Ureter (tissue), 1 donor: Measurements from ENCODE around the gene NCK2. TPM values are rescaled to one million over a fixed set of nuclear protein-coding genes. Genes with fewer than 3 reads are reported as not detected.

Source experiments
- DNase-seq: peaks from one replicate; pipeline ENCODE4 v3.0.0-alpha.2; 2020; ENCODE audit warnings: low spot score
- total RNA-seq: library from RNA; stranded (reverse); gene quantifications from one replicate; pipeline ENCODE4 v1.2.4, GENCODE V29; 2023
- donor health status: DM: yes; HTN: yes; CAD: no.

The NCK2 gene
- total RNA-seq, 1 donor from 2014 or later = 40.9 TPM

DNA sequence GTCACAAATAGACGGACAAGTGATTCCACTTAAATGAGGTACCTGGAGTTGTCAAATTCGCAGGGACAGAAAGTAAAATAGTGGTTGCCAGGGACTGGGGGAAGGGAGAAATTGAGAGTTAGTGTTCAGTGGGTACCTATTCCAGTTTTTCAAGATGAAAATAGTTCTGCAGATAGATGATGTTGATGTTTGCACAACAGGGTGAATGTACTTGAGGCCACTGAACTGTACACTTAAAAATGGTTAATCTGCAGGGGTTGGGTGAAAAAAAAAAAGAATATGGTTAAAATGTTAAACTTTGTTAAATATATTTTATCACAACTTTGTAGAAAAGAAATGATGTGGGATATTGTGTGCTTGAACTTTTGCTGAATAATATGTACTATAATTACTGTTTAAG lies 102.3 kb downstream of the NCK2 start:
- no peak for DNase-seq

- DNase-seq = no peak
Measured at GRCh38 chr2:105848367-105848766, 103.7 kb downstream of the NCK2 start.

GRCh38 chr2:105849431-105850179 lies 104.9 kb downstream of the NCK2 start:
- no peak for DNase-seq

- no peak for DNase-seq
Measured at GRCh38 chr2:105852066-105852465, 107.4 kb downstream of the NCK2 start.

DNA sequence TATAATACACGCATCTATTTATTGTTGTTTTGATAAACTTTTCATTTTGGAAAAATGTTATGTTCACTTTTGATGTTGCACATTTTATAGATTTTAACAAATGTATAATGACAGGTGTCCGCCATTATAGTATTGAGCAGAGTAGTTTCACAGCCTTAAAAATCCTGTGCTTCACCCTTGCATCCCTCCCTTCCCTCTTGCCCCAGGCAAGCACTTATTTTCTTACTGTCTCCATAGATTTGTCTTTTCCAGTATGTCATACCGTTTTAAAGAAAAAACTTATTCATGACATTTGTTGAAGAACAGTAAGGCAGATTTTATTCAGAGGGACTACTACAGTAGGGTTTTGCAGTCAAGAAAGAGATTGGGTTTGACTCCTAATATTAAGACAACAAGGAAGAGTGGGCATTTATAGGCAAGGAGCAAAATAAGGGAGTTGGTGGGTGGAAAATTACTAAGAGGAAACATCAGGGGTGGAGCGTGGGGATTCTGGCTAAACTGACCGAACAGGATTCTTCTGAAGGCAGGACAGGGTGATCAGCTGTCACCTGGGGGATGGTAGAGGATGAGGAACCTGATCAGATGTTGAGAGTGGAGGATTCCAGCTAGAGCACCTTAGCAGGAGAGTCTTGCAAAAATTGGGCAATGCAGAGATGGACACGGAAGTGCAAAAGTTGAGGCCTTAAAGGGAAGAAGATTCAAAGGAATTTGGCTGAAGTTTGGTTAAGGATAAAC lies 108.8 kb downstream of the NCK2 start:
- no peak for DNase-seq

GRCh38 chr2:105854972-105855371 lies 110.3 kb downstream of the NCK2 start:
- no peak for DNase-seq

DNA sequence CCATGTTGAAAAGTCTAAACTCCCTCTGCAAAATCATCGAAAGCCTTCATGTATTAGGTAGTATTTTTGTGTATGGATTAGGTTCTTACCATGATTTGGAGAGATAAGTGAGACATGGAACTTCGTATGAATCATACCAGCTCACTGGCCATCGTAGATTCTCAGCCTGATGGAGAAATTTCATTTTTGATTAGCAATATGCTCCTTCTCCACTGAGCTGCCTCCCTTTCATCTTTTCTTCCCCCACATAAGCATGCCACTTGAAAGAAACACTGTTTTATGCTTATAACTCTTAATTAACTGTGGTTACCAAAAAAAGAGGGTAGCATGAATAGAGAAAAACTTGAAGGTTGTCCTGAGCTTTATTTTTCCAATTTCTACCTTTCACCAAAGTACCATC lies 111.9 kb downstream of the NCK2 start:
- no peak for DNase-seq

DNA sequence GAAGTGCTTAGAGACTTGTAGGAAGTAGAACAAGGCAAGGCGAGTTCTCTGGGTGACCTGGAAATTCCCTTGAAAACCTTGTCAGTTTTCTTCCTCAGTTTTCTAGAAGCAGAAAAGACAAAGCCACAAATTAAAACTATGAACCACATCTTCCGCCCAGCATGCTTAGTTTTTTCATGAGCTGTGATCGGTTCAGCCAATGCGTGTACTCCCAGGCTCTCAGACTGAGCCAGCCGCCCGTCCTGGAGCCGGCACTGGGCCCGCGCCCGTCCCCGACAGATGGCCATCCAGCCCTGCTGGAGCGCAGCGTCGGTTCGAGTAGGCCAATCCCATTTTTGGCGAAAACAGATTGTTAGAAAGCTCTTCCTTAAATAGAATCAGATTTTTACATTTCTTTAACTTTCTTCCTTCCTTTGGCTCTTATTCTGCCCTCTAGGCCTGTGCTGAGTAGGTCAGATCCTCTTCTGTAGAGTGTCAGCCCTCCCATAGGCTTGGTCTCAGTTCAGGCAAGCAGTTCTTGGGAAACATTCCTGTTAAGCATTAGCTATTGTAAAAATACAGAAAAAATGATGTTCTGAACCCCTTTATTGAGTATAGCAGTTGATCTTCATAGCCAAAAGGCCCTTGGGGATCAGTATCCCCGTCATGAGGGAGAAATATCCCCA lies 112.5 kb downstream of the NCK2 start:
- DNase-seq = no peak

GRCh38 chr2:105858868-105859693 lies 114.4 kb downstream of the NCK2 start:
- DNase-seq = no peak

DNA sequence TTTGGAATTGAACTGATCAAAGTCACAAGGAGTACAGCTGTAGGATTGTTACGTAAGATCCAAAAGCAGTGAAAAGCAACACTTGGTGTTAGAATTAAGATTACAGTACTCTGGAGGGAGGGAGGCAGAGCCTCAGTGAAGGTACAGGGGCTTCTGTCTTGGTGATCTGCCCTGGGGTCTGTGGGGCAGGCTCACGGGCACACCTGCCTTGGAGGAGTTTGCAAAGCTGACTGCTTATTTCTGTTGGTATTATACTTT lies 114.9 kb downstream of the NCK2 start:
- DNase-seq = no peak

DNA sequence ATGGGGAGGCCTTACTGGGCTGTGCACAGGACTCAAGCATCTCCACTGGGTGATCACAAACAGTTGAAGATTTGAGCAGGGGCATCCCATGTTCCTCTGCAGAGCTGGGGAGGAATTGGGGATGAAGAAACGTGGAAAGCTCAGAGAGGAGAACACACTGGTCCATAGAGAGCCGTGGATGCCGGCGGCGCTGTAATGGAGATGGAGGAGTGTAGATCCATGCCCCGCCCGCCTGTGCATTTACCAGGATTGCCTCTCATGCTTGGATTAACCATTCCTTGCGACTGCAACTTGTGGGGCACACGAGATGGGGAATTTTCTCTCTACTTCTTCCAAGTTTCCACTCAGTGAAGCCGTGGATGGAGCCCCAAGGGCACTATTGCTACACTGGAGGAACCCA lies 115.9 kb downstream of the NCK2 start:
- no peak for DNase-seq

- DNase-seq = no peak
Measured at GRCh38 chr2:105861200-105861599, 116.5 kb downstream of the NCK2 start.

DNA sequence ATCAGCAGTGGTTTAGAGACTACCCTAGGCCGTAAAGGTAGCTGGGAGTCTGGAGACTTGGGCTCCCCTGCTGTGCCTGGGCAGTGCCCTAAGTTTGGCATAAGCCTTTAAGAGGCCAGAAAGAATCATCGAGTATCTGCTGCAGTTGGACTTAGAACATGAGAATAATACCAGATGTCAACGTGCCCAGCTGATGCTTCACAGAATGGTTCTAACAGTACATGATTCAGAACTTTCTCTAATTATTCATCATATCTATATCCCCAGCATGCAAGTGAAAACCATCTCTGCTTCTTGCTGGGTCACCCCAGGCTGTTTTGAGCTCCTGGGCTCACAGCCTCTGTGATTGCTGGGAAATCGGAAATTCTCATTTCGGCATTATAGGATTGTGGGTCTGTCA lies 118.1 kb downstream of the NCK2 start:
- DNase-seq = no peak

- no peak for DNase-seq
Measured at GRCh38 chr2:105864262-105864661, 119.5 kb downstream of the NCK2 start.

DNA sequence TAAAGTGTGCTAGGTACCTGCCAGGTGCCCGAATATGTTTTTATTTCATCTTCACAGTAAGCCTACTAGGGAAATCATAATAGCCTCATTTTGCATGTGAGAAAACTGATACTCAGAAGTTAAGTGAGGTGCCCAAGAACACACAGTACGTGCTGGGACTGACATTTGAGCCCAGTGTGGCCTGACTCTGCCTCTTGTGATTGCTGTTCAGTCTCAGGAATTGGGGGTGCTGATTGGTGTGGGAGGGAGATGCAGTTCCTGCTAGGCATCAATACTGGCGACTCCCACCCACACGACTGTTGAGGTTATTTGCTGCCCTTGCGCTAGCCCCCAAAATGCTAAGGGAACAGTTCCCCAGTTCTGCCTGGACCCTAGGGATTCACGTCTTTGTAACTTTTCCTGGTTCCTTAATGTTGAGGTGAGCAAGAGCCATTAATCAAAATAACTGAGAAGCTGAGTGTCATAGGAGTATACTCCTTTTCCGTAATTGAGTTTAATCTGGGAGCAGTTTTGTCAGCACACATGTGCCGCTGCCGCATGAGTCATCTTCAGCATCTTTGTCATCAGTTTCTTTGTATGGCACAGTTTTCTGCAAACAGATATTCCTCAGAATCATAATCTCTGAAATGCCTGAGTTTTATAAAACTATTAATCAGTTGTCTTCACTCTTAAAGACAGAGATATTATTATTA lies 120.7 kb downstream of the NCK2 start:
- DNase-seq = no peak

DNA sequence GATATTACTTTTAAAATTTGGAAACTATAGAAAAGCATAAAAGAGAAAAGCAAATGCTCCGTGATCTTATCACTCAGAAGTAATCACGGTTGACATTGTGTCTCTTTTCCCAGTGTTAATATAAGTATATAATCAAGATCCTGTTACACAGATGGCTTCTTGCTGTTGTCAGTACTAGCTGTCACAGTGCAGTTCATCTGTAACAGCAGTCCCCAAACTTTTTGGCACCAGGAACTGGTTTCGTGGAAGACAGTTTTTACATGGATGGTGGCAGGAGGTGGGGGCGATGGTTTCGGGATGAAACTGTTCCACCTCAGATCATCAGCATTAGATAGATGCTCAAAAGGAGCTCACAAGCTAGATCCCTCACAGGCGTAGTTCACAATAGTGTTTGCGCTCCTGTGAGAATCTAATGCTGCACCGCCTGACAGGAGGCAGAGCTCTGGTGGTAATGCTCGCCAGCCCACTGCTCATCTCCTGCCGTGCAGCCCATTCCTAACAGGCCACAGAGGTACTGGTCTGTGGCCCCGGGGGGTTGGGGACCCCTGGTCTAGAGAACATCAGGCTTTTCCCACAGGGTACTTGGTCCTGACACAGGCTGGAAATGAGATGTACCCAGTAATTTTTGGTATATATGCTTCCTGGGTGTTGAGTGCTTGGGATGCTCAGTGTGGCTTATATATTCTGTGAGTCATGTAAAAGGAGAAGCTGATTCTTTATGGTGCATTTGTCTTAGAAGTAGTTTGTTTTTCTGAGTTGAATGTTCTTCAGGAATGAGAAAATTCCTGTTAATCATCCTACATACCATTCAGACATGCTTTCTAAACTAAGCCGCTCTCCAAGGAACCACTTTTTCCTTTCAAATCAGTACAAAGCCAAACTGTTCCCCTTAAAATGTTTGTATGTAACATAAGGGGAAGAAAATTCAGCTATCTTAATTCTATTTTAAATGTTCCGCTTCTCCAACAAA lies 121.8 kb downstream of the NCK2 start:
- no peak for DNase-seq

DNA sequence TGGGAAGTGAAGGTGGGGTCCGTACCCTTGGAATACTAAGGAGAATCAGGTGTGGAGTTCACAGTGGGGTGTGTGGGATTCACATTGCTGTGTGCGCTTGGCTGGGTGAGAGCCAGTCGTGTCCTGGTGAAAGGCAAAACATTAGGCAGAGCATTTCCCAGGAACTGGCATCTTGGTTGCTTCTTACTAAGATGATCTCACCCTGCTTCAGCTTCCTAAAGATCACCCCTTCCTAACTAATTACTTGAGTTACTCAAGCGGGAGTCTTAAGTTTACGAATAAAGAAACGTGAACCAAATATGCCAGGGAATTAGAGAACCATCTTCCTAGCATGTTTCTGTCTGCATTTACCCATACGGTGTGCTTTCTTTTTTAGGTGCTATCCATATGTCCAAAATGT lies 122.9 kb downstream of the NCK2 start:
- DNase-seq = no peak

DNA sequence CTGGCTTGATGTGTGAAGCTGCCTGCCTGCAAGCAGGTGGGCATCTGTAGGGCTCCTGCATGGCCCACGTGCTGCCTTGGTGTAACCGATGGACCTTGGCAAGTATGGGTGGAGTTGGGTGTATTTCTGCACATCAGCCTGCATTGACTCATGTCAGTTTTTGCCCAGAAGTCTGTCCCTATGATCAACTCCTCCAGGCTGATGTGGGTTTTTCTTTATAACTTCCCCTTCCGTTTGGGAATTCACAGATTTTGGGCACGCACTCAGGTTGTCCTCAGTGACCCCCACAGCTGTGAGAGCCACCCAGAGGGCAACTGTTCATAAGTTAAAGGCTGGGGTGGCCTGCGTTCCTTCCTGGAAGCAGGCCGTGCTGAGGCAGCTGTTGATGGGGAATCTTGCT lies 123.3 kb downstream of the NCK2 start:
- no peak for DNase-seq

DNA sequence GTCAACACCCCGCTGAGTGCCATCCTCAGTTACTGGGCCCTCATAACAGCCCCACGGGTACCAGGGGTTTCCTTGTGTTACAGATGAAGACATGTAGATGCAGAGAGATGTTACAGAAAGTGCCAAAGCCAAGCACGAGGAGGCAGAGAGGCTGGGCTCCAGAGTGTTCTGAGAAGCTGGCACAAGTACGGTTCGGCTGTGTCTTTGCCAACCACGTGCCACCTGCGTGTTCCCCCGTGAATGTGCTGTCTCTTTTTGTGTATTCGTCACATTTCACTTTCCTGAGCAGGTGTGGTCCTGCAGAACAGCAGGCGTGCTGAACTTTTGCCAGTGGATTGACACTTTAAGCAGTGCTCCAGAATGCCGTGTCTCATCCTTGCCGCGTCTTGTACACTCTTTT lies 124.6 kb downstream of the NCK2 start:
- no peak for DNase-seq

DNA sequence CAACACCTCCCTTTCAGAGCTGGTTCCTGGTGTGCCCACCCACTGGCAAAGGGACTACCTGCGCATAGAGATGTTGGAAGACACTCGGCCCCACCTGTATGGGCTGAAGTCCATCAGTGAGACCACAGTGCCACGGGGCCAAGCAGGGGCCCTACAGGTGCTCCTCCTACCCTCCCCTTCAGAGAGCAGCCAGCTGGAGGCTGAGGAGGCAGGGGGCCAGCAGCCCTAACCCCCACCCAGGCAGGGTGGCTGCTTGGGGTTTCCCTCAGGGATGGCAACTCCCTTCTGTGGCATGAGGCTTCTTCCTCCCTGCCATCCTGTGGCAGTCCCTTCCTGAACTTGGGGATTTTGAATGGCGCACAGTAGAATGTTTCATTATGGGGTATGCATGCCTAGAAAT lies 125.3 kb downstream of the NCK2 start:
- DNase-seq = no peak

DNA sequence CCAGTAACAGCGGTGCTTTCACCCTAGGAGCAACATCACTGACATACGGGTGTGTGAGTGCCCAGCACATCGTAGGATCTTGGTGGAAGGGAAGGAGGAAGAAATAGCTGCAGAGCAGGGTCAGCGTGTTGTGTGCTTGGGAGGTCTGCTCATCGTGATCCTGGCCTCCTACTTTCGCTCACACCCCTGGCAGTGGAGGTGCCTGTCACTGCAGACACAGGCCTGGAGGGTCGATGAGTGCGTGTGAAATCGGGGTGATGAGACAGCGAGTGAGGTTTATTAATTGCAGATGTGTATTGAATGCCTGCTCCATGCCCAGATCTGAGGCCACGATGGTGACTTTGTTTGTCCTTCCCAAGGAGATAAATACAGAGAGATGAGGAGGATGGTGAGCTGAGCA lies 126.1 kb downstream of the NCK2 start:
- no peak for DNase-seq
